ENCODE measurements around the gene ERBB3.
"Not testable (repeated sequence)": the region's sequence is repeated elsewhere in the genome, so short reads cannot be mapped to it uniquely, and the experiment has no call there.

ERBB3 gene

GRCh38 chr12:56079723-56080555 is at the start of gene ERBB3:
ERBB3 (plus strand) TSS chr12:56080165; CDS start chr12:56080301, 136 bp downstream.
- peak; percentile 66 for DNase-seq

- DNase-seq: no peak
Measured at GRCh38 chr12:56031987-56032386, 48.0 kb upstream of the ERBB3 start.

GRCh38 chr12:56034586-56035332 is 45.2 kb upstream of the ERBB3 start:
- no peak for DNase-seq

GRCh38 chr12:56037161-56037560 is 42.8 kb upstream of the ERBB3 start:
- no peak for DNase-seq

GRCh38 chr12:56038022-56038655 is 41.8 kb upstream of the ERBB3 start:
- DNase-seq: no peak

GRCh38 chr12:56040151-56040550 is 39.8 kb upstream of the ERBB3 start:
- no peak for DNase-seq

GRCh38 chr12:56040963-56041551 is 38.9 kb upstream of the ERBB3 start:
- DNase-seq: peak; percentile 55

GRCh38 chr12:56041552-56042429 is 38.2 kb upstream of the ERBB3 start, which contains the start of gene RPS26:
RPS26 (plus strand) TSS chr12:56041918; CDS start chr12:56042167, 249 bp downstream.
- peak; percentile 91 for DNase-seq

GRCh38 chr12:56042430-56042813 is 37.5 kb upstream of the ERBB3 start:
- DNase-seq: not testable (repeated sequence)

- no peak for DNase-seq
Measured at GRCh38 chr12:56042843-56043242, 37.1 kb upstream of the ERBB3 start.

GRCh38 chr12:56046027-56046780 is 33.8 kb upstream of the ERBB3 start:
- no peak for DNase-seq

- no peak for DNase-seq
Measured at GRCh38 chr12:56053407-56053893, 26.5 kb upstream of the ERBB3 start.

- DNase-seq: not testable (repeated sequence)
Measured at GRCh38 chr12:56059964-56060363, 20.0 kb upstream of the ERBB3 start.

GRCh38 chr12:56061982-56062381 is 18.0 kb upstream of the ERBB3 start:
- no peak for DNase-seq

- DNase-seq: no peak
Measured at GRCh38 chr12:56062996-56063395, 17.0 kb upstream of the ERBB3 start.

- no peak for DNase-seq
Measured at GRCh38 chr12:56071648-56072047, 8.3 kb upstream of the ERBB3 start.

GRCh38 chr12:56074396-56074795 is 5.6 kb upstream of the ERBB3 start:
- DNase-seq: no peak

GRCh38 chr12:56077966-56078365 is 2.0 kb upstream of the ERBB3 start:
- not testable (repeated sequence) for DNase-seq

GRCh38 chr12:56078427-56078826 is 1.5 kb upstream of the ERBB3 start:
- no peak for DNase-seq

- peak; percentile 51 for DNase-seq
Measured at GRCh38 chr12:56078931-56079722, 838 bp upstream of the ERBB3 start.

Measured in DMS79 treated with DMSO at 0.1 percent for 48 hours (cell line).